ENCODE measurements around the gene IGF2R. TPM values are rescaled to one million over a fixed set of nuclear protein-coding genes. Genes with fewer than 3 reads are reported as not detected.

IGF2R gene
- total RNA-seq, 2 experiments from 2014 or later = 73.5 to 75.5 TPM

DNA sequence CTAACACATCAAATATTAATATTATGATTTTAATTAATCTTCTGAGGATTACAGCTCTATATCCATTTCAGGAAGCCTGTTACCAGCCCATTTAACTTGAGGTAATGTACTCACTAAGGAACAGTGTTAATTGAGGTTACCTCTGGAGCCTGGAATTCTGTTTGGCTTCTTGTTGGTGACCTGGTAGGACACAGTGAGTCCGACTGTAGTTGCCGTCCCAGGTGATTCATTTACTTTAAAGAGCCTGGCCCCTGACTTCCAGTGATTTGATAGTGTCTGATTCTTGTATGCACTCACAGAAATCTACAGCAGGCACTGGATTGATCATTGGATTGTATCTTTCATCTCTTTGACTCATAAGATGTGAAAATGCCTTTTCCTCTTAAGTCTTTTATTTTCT is 34.0 kb downstream of the IGF2R start:
- no peak overlapping the region for H3K4me3 Mint-ChIP-seq
- no peaks in the 10 kb centered on the region for H3K27me3 Mint-ChIP-seq
- no peak overlapping the region for H3K27ac Mint-ChIP-seq
- intact Hi-C loops (cut with micrococcal nuclease) = no loop called here
- no peaks in the 10 kb centered on the region for H3K9me3 Mint-ChIP-seq
- CTCF ChIA-PET = no interaction called here
- H3K36me3 Mint-ChIP-seq = peaks cover 18% of the 10 kb centered on the region
- peaks cover 51% of the 10 kb centered on the region for H3K4me1 Mint-ChIP-seq (ENCODE audit: low read depth)
- DNase-seq = no peak
- POLR2A ChIA-PET = no interaction called here

GRCh38 chr6:160004018-160004417 is 35.1 kb downstream of the IGF2R start:
- ChIA-PET POLR2A (no interaction called here), CTCF (no interaction called here)
- DNase-seq = no peak
- intact Hi-C loops (cut with micrococcal nuclease) = no loop called here
- Mint-ChIP-seq H3K9me3 (no peaks in the 10 kb centered on the region), H3K27me3 (no peaks in the 10 kb centered on the region), H3K4me1 (ENCODE audit: low read depth) (peaks cover 44% of the 10 kb centered on the region), H3K27ac (peak overlapping the region; percentile 7), H3K4me3 (no peak overlapping the region), H3K36me3 (peaks cover 17% of the 10 kb centered on the region)

GRCh38 chr6:160004419-160005175 is 35.7 kb downstream of the IGF2R start:
- Mint-ChIP-seq H3K27me3 (no peaks in the 10 kb centered on the region), H3K9me3 (no peaks in the 10 kb centered on the region), H3K27ac (no peak overlapping the region), H3K4me3 (no peak overlapping the region), H3K4me1 (ENCODE audit: low read depth) (peaks cover 38% of the 10 kb centered on the region), H3K36me3 (peaks cover 16% of the 10 kb centered on the region)
- DNase-seq = no peak
- intact Hi-C loops (cut with micrococcal nuclease) = no loop called here
- CTCF ChIA-PET = no interaction called here
- POLR2A ChIA-PET = no interaction called here

DNA sequence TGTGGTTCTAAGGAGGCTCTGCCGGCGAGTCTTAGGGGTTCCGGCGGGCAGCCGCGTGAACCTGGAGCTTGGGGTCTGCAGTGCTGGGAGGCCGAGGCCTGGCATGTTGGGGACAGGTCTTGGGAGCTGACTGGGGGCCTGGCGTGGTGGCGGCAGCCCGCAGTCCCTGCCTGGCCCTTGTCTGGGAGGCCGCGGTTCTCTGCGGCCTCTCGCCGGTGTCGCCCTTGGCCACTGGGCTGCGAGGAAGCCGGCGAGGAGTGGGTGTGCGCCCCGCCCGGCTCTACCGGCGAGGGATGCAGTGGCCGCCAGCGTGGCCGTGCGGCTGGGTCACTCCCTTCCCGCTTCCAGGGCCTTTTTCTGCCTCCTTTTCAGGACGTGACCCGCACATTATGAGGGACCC is 36.3 kb downstream of the IGF2R start:
- intact Hi-C loops (cut with micrococcal nuclease) = no loop called here
- ChIA-PET CTCF (no interaction called here), POLR2A (no interaction called here)
- DNase-seq = no peak
- Mint-ChIP-seq H3K4me3 (no peak overlapping the region), H3K4me1 (ENCODE audit: low read depth) (peaks cover 33% of the 10 kb centered on the region), H3K27me3 (no peaks in the 10 kb centered on the region), H3K9me3 (no peaks in the 10 kb centered on the region), H3K27ac (no peak overlapping the region), H3K36me3 (peaks cover 13% of the 10 kb centered on the region)

- peaks cover 17% of the 10 kb centered on the region for H3K36me3 Mint-ChIP-seq
- no peak overlapping the region for H3K27ac Mint-ChIP-seq
- no peak overlapping the region for H3K4me3 Mint-ChIP-seq
- ChIA-PET CTCF (no interaction called here), POLR2A (no interaction called here)
- H3K9me3 Mint-ChIP-seq = no peaks in the 10 kb centered on the region
- no peaks in the 10 kb centered on the region for H3K27me3 Mint-ChIP-seq
- DNase-seq = no peak
- peaks cover 30% of the 10 kb centered on the region for H3K4me1 Mint-ChIP-seq (ENCODE audit: low read depth)
- intact Hi-C loops (cut with micrococcal nuclease) = no loop called here
Measured at GRCh38 chr6:160005861-160006540, 37.1 kb downstream of the IGF2R start.

GRCh38 chr6:160007145-160007544 is 38.3 kb downstream of the IGF2R start:
- Mint-ChIP-seq H3K36me3 (peaks cover 27% of the 10 kb centered on the region), H3K9me3 (no peaks in the 10 kb centered on the region), H3K4me3 (no peak overlapping the region), H3K27me3 (no peaks in the 10 kb centered on the region), H3K27ac (no peak overlapping the region), H3K4me1 (ENCODE audit: low read depth) (peaks cover 32% of the 10 kb centered on the region)
- intact Hi-C loops (cut with micrococcal nuclease) = no loop called here
- DNase-seq = no peak
- POLR2A ChIA-PET = no interaction called here
- CTCF ChIA-PET = no interaction called here

DNA sequence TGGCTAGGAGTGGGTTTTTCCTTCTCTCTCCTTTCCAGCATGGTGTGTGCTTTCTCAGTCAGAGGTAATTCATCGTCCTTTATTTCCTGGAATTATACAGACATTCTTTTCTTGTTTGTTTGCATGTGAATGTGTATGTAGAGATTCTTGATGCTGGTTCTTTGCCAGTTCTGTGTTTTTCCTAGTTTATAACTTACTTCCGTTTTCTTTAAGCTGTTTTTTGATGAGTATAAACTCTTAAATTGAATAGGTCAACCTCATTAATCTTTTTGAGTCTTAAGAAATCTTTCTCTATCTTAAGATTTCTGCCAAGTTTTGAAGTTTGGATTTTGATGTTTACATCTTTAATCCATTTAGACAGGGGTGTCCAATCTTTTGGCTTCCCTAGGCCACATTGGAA is 38.7 kb downstream of the IGF2R start:
- Mint-ChIP-seq H3K9me3 (no peaks in the 10 kb centered on the region), H3K36me3 (peaks cover 31% of the 10 kb centered on the region), H3K4me3 (no peak overlapping the region), H3K4me1 (ENCODE audit: low read depth) (peaks cover 31% of the 10 kb centered on the region), H3K27ac (no peak overlapping the region), H3K27me3 (no peaks in the 10 kb centered on the region)
- DNase-seq = no peak
- intact Hi-C loops (cut with micrococcal nuclease) = no loop called here
- POLR2A ChIA-PET = no interaction called here
- CTCF ChIA-PET = no interaction called here

DNA sequence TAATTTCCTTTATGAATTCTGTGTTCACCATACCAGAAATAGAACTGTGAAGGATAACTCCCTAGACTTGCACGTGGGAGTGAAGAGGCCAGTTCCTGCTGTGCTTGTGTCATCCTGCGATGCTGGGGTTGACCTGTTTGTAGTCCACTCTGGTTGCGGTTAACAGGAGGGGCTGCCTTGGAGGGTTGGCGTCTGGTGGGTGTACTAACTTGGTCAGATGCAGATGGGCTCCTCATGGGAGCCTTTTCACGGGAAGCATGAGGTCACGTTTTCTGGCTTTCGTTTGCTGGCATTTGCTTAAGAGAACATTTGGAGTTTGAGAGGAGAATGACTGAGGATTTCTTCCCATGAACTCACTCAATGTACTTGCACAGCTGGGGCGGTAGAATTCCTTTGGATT is 41.2 kb downstream of the IGF2R start:
- no peak for DNase-seq
- H3K4me3 Mint-ChIP-seq = no peak overlapping the region
- no peaks in the 10 kb centered on the region for H3K27me3 Mint-ChIP-seq
- POLR2A ChIA-PET = no interaction called here
- no peaks in the 10 kb centered on the region for H3K9me3 Mint-ChIP-seq
- intact Hi-C loops (cut with micrococcal nuclease) = no loop called here
- CTCF ChIA-PET = interaction anchor here (0.6 kb wide), 1 partner anchor 57 kb away, joined by 4 read pairs; no protein-coding TSS in a partner anchor
- H3K27ac Mint-ChIP-seq = no peak overlapping the region
- H3K36me3 Mint-ChIP-seq = peaks cover 43% of the 10 kb centered on the region
- peaks cover 45% of the 10 kb centered on the region for H3K4me1 Mint-ChIP-seq (ENCODE audit: low read depth)

DNA sequence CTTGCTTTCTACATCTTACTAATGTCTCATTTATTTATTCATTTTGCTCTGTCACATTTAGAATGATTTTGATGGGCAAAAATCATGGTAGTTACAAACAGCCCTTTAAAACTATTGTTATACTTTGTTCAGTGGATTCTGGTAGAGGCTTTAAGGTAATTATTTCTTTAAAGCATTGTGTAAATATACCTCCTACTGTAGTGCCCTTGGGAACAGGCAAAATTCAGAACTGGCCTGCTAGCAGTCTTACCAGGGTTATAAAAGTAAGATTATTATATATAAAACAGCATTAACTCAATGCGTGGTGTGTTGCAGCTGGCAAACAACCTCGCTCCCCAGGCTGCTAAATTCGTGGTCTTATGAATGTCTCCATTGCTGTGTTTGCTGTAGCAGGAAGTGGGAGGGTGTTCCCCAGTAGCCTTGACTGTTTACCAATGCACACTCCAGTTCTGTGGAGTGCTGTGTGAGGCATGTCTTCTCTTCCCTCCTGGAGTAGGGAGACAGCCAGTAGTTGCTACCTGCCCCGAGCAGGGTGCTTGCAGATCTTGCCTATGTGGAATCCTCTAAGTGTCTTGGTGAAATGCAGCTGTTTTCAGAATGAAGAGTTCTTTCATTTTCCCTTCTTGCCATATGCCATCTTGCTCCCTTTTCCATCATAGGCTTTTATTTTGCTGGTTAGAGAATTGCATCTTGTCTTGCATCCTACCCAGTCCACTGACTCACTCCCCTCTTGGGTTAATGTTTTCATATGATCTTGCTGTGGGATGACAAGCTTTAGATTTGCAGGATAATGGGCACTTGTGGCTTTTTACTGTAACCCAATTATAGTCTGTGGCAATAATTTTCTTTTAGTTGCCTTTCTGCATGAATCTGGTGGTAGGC is 45.3 kb downstream of the IGF2R start:
- intact Hi-C loops (cut with micrococcal nuclease) = no loop called here
- H3K36me3 Mint-ChIP-seq = peaks cover 51% of the 10 kb centered on the region

DNA sequence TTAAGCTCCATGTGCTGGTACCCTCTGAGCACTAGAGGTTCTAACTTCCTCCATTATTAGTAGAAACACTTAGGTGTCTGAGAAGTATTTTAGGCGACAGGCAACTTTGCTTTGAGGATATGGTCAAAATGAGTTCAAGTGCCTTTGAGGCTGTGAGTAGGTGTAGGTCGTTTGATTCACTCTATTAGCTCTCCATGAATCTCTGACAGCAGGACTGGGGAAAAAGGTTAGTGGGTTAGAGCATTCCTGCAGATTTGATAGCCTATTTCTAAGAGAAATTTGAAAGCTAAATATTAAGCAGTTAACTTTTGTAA is 45.9 kb downstream of the IGF2R start:
- no peaks in the 10 kb centered on the region for H3K27me3 Mint-ChIP-seq
- no peak overlapping the region for H3K4me3 Mint-ChIP-seq
- intact Hi-C loops (cut with micrococcal nuclease) = loop anchor here (5.0 kb wide), 1 partner anchor 447 kb away; no protein-coding TSS in a partner anchor
- DNase-seq = no peak
- H3K4me1 Mint-ChIP-seq (ENCODE audit: low read depth) = peaks cover 66% of the 10 kb centered on the region
- H3K36me3 Mint-ChIP-seq = peaks cover 48% of the 10 kb centered on the region
- no peaks in the 10 kb centered on the region for H3K9me3 Mint-ChIP-seq
- H3K27ac Mint-ChIP-seq = peak overlapping the region; percentile 80
- ChIA-PET POLR2A (interaction anchor here (0.9 kb wide), 1 partner anchor 41 kb away, joined by 3 read pairs; no protein-coding TSS in a partner anchor), CTCF (interaction anchor here (1.3 kb wide), 1 partner anchor 39 kb away, joined by 3 read pairs; no protein-coding TSS in a partner anchor)

More for the DNA sequence above, 45.3 kb downstream of the IGF2R start:
- DNase-seq = peak; percentile 31
- CTCF ChIA-PET = interaction anchor here (1.3 kb wide), 1 partner anchor 38 kb away, joined by 3 read pairs; no protein-coding TSS in a partner anchor
- H3K27me3 Mint-ChIP-seq = no peaks in the 10 kb centered on the region
- peak overlapping the region; percentile 80 for H3K27ac Mint-ChIP-seq
- peaks cover 65% of the 10 kb centered on the region for H3K4me1 Mint-ChIP-seq (ENCODE audit: low read depth)
- H3K4me3 Mint-ChIP-seq = peak overlapping the region; percentile 13
- POLR2A ChIA-PET = interaction anchor here (0.9 kb wide), 1 partner anchor 40 kb away, joined by 3 read pairs; no protein-coding TSS in a partner anchor
- no peaks in the 10 kb centered on the region for H3K9me3 Mint-ChIP-seq

DNA sequence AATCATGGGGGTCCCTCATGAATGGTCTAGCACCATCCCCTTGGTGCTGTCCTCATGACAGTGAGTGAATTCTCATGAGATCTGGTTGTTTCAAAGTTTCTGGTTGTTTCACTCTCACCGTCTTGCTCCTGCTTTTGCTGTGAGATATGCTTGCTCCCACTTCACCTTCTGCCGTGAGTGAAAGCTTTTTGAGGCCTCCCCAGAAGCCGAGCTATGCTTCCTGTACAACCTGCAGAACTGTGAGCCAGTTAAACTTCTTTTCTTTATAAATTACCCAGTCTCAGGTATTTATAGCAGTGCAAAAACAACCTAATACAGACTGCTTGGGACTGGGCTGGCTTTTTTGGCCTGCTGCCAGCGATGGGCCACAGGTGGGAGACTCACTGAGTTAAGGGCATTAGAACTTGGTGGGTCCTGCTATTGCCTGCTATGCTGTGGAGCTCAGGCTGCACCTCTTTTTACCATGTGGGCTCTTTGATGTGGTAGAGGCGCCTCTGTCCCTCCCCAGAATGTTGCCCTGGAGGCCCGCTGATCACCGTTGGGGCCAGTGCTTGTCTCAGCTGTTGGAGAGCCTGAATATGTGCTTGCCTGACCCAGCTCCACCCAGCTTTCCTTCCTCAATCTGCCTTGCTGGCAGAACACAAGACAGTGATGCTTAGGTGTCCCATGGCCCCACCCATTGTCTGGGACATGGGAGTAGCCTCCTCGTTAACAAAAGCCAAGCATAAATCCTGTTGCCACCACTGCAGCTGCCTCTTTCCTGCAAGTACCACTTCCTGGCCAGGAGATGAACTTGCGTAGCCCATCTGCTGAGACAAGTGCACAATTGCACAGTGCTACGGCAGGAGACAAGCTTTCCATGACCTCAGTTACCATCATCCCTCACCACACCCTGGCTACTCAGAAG is 47.1 kb downstream of the IGF2R start:
- Mint-ChIP-seq H3K4me3 (peak overlapping the region; percentile 36), H3K4me1 (ENCODE audit: low read depth) (peaks cover 66% of the 10 kb centered on the region)
- CTCF ChIA-PET = interaction anchor here (0.7 to 1.6 kb wide), 3 partner anchors 40 to 324 kb away, joined by 3 read pairs; no protein-coding TSS in a partner anchor

More for the DNA sequence above, 47.1 kb downstream of the IGF2R start:
- H3K27ac Mint-ChIP-seq = peak overlapping the region; percentile 80
- H3K36me3 Mint-ChIP-seq = peaks cover 46% of the 10 kb centered on the region
- H3K27me3 Mint-ChIP-seq = no peaks in the 10 kb centered on the region
- POLR2A ChIA-PET = interaction anchor here (0.7 to 2.1 kb wide), 3 partner anchors 37 to 1220 kb away, joined by 3 to 8 read pairs (median 5); no protein-coding TSS in a partner anchor
- intact Hi-C loops (cut with micrococcal nuclease) = loop anchor here (1.0 to 5.0 kb wide), 4 partner anchors 37 to 446 kb away; no protein-coding TSS in a partner anchor
- H3K9me3 Mint-ChIP-seq = no peaks in the 10 kb centered on the region
- peak; percentile 76 for DNase-seq
